Activated CD4-positive, alpha-beta T cell treated with anti-CD3 and anti-CD28 coated beads for 36 hours (primary cell): ENCODE measurements around the gene CAMK1D. TPM values are rescaled to one million over a fixed set of nuclear protein-coding genes. Genes with fewer than 3 reads are reported as not detected.
A peak's percentile ranks its signal among the peaks of the same experiment; 100 is the strongest.

Experiments used
- ATAC-seq: fragments of 200-7000 bp; cut with Tn5 transposase; one replicate; pipeline ENCODE4 v1.10.0; 2021; ENCODE audit warnings: mild to moderate bottlenecking, moderate library complexity
- CTCF ChIA-PET: fragments of 350-600 bp; sonication (Branson Sonifier 250); formaldehyde crosslinking; loops from one replicate; lab custom pipeline; 2021; ENCODE audit warnings: antibody characterized with exemption; lab: Charles Lee
- POLR2A ChIA-PET: fragments of 350-600 bp; sonication (Branson Sonifier 250); formaldehyde crosslinking; loops from one replicate; lab custom pipeline; 2021; ENCODE audit warnings: antibody characterized with exemption, inconsistent platforms; lab: Charles Lee
- DNase-seq: peaks from one replicate; pipeline ENCODE4 v3.0.0-alpha.2; 2020
- H3K27ac Mint-ChIP-seq: one replicate; pipeline ENCODE4 v1.8.0; 2021; ENCODE audit warnings: mixed read lengths
- H3K27me3 Mint-ChIP-seq: one replicate; pipeline ENCODE4 v1.8.0; 2021; ENCODE audit warnings: mixed read lengths
- H3K36me3 Mint-ChIP-seq: one replicate; pipeline ENCODE4 v1.8.0; 2021; ENCODE audit warnings: low read depth, mixed read lengths
- H3K4me1 Mint-ChIP-seq: one replicate; pipeline ENCODE4 v1.8.0; 2021; ENCODE audit warnings: mixed read lengths
- H3K4me3 Mint-ChIP-seq: one replicate; pipeline ENCODE4 v1.8.0; 2021; ENCODE audit warnings: mild to moderate bottlenecking, moderate library complexity, mixed read lengths
- H3K9me3 Mint-ChIP-seq: one replicate; pipeline ENCODE4 v1.8.0; 2021; ENCODE audit warnings: low read depth, mixed read lengths
- intact Hi-C, 2 experiments: fragments of 100-400 bp; cut with DNase I in 1 of 2; cut with micrococcal nuclease in 1 of 2; formaldehyde crosslinking; loops; one replicate each; pipeline versions ENCODE4 v1.14.2 to v1.15.1; 2022 to 2024; cut with DNase I, micrococcal nuclease
- total RNA-seq, 2 experiments: library from RNA; stranded (reverse); gene quantifications; one replicate each; pipeline ENCODE4 v1.2.3, GENCODE V29; 2021

The CAMK1D gene
- total RNA-seq, 2 experiments from 2014 or later, result 16.0 to 16.3 TPM

DNA sequence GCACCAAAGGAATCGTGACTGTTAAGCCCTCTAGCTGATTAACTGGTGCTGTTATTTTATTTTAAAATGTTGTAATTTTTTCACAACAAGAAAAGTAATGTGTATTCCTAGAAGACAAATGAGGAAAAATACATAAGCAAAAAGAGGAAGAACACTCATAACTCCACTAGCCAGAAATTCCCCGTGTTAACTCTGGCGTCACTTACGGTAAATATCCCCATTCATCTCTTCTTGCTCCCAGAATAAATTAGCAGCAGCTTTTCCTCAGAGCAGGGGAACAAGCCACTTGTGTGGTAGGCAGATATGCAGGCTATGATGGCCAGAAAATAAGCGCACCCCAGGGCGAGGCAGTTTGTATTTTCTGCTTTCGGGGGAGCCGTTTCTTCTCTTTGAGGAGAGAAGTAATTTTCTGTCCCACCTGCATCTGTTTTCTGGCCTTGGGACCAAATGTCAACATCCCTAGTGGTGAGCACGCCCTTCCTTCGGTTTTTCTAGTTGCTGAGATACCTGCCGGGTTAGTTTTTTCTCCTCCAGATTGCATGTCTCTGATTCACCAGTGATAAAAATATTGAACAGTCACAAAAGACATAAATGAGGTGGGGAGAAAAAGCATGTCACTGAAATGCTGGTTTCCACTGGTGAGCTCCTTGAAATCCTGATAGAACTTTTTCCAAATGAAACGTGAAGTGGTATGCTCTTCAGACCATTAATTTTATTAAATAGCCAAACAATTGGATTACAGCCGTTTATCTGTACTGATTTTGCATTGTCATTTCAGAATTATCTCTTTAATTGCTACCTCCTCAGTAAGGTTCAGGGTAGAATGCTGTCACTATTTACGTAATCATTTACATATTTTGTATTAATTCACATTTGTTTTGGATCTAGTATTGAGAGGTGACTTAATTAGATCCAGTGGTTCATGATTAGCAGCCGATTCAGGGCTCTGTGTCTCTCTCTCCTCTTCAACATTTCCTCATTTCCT, 268.1 kb downstream of the CAMK1D start:
- Mint-ChIP-seq H3K27ac (no peak overlapping the region), H3K4me3 (no peak overlapping the region), H3K27me3 (no peaks in the 10 kb centered on the region), H3K36me3 (no peaks in the 10 kb centered on the region), H3K4me1 (peaks cover 17% of the 10 kb centered on the region), H3K9me3 (no peaks in the 10 kb centered on the region)
- intact Hi-C loops, result no loop called here
- CTCF ChIA-PET, result interaction anchor here (1.0 kb wide), 1 partner anchor 11 kb away, joined by 3 read pairs; no protein-coding TSS in a partner anchor
- no peak for ATAC-seq
- no peak for DNase-seq
- POLR2A ChIA-PET, result no interaction called here

DNA sequence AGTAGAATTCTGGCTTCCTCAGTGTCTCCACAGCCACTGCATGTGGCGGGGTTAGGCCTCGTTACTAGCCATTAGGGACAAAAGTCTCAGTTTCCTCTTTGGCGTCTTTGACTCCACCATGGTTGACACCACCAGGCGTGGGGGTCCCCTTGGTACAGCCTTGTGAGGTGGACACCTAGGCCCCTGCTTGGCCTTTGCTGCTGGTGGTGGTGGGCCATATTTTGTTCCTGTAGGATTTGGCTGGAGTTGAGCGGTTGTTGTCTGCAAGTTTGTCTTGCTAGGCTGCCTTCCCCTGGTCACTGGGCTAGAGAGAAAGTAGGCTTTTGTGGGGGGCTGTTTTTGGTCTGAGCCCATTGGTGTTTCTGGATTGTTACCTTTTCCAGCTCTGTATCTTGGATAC, 272.7 kb downstream of the CAMK1D start:
- no peak overlapping the region for H3K4me3 Mint-ChIP-seq
- intact Hi-C loops, result no loop called here
- no peak for ATAC-seq
- no peaks in the 10 kb centered on the region for H3K9me3 Mint-ChIP-seq
- CTCF ChIA-PET, result interaction anchor here (1.0 kb wide), 1 partner anchor 23 kb away, joined by 6 read pairs; no protein-coding TSS in a partner anchor
- H3K4me1 Mint-ChIP-seq, result peaks cover 14% of the 10 kb centered on the region
- POLR2A ChIA-PET, result no interaction called here
- no peak overlapping the region for H3K27ac Mint-ChIP-seq
- no peaks in the 10 kb centered on the region for H3K27me3 Mint-ChIP-seq
- peaks cover 3% of the 10 kb centered on the region for H3K36me3 Mint-ChIP-seq
- DNase-seq, result no peak

DNA sequence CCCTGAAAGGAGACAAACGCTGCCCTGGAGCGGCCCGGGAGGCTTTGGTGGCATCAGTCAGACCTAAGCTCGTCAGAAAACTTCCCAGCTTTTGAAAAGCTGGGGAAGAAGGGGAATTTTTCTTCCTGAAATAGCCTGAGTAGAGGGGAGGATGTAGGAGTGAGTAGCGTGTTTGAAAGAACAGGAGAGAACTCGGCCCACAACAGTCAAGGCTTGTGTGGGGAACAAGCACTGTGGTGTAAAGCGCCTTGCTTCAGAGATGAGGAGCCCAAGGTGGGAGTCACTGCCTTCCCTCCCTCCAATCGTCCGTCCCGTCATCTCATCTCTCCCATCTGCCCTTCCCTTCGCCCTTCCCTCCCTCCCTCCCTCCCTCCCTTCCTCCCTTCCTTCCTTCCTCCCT, 273.3 kb downstream of the CAMK1D start:
- Mint-ChIP-seq H3K27ac (no peak overlapping the region), H3K36me3 (peaks cover 3% of the 10 kb centered on the region), H3K4me3 (no peak overlapping the region), H3K4me1 (peaks cover 9% of the 10 kb centered on the region), H3K9me3 (no peaks in the 10 kb centered on the region), H3K27me3 (no peaks in the 10 kb centered on the region)
- no peak for DNase-seq
- POLR2A ChIA-PET, result no interaction called here
- intact Hi-C loops, result no loop called here
- ATAC-seq, result no peak
- CTCF ChIA-PET, result interaction anchor here (1.0 kb wide), 1 partner anchor 22 kb away, joined by 6 read pairs; no protein-coding TSS in a partner anchor

DNA sequence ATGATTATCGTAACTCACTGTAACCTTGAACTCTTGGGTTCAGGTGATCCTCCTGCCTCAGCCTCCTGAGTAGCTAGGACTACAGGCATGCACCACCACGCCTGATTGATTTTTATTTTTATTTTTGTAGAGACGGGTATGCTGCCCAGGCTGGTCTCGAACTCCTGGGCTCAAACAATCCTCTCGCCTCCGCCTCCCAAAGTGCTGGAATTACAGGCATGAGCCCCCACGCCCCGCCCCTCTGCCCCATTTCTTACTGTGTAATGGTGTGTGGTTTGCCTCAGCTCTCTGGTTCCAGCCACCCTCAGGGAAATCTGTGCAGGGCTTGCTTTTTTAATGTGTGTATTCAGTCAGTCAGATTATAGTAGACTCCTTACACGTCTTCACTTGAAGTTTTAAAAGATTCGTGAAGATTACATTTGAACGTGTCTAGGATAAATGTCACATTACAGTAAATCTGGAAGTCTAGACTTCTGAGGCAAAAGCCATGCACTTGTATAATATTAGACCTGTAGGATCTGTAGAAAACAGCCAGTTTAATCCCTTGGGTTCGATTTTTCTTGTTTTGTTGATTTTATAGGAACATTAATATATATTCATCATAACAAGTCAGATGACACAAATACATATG, 276.2 kb downstream of the CAMK1D start:
- Mint-ChIP-seq H3K9me3 (no peaks in the 10 kb centered on the region), H3K36me3 (peaks cover 3% of the 10 kb centered on the region), H3K27ac (no peak overlapping the region), H3K4me1 (peaks cover 17% of the 10 kb centered on the region), H3K27me3 (no peaks in the 10 kb centered on the region), H3K4me3 (no peak overlapping the region)
- intact Hi-C loops, result no loop called here
- POLR2A ChIA-PET, result no interaction called here
- CTCF ChIA-PET, result interaction anchor here (0.8 kb wide), 1 partner anchor 31 kb away, joined by 3 read pairs; no protein-coding TSS in a partner anchor
- ATAC-seq, result no peak
- no peak for DNase-seq

DNA sequence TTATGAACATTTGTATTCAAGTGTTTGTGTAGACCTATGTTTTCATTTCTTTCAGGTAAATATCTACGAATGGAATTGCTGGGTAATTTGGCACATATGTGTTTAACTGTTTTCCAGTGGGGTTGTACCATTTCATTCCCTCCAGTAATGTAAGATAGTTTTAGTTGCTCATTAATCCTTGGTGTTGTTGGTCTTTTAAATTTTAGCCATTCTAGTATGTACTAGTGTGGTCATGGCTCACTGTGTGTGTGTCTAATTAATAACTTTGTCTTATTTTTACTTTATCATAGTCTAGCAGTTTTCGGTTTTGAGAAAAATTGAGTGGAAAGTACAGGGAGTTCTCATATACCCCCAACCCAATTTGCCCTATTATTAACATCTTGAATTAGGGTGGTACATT, 278.8 kb downstream of the CAMK1D start:
- ATAC-seq (no peak), DNase-seq (no peak)
- H3K27ac Mint-ChIP-seq, result no peak overlapping the region
- ChIA-PET CTCF (interaction anchor here (0.7 to 1.7 kb wide), 2 partner anchors 28 to 268 kb away, joined by 3 to 6 read pairs; no protein-coding TSS in a partner anchor), POLR2A (no interaction called here)
- no peak overlapping the region for H3K4me3 Mint-ChIP-seq
- intact Hi-C loops, result no loop called here
- H3K27me3 Mint-ChIP-seq, result no peaks in the 10 kb centered on the region
- H3K4me1 Mint-ChIP-seq, result peaks cover 25% of the 10 kb centered on the region
- H3K9me3 Mint-ChIP-seq, result no peaks in the 10 kb centered on the region
- H3K36me3 Mint-ChIP-seq, result peaks cover 3% of the 10 kb centered on the region

DNA sequence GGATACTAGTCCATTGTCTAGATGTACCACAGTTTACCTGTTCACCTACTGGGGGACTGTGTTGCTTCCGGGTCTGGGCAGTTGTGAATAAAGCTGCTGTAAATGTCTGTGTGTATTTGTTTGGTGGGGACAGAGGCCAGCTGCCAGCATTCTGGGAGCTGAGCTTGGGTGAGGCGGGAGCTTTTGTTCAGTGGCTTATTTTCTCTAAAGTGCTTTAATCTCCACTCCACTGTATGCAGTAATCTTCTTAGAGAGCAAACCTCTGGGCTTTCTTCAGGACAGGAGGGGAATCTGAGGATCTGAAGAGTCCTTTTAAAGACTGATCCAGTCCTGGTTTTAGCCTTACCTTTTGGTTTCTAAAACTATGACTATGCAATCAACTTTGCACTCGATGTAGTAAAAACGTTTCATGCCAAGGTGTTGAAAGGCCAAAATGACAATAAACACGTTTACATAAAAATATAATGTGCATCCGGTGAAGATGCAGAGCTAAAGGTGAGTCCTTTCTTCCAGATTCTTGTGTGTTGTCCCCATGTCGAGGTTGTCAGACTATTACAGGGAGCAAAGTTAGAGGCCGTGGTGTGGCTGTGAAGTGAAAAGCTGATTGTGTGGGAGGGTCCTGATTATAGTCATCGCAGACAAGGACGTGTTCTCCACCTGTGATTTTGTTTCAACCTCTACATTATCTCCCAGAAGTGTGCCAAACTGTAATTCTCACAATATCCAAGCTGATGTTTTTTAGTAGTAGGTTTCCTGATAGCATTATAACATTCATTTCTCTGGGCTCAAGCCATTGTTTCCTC, 279.8 kb downstream of the CAMK1D start:
- peaks cover 29% of the 10 kb centered on the region for H3K4me1 Mint-ChIP-seq
- POLR2A ChIA-PET, result no interaction called here
- H3K9me3 Mint-ChIP-seq, result no peaks in the 10 kb centered on the region
- peak; percentile 83 for ATAC-seq
- intact Hi-C loops, result no loop called here
- H3K27me3 Mint-ChIP-seq, result no peaks in the 10 kb centered on the region
- peak; percentile 50 for DNase-seq
- CTCF ChIA-PET, result interaction anchor here (0.7 to 1.7 kb wide), 5 partner anchors 11 to 272 kb away, joined by 3 to 6 read pairs (median 5); no protein-coding TSS in a partner anchor
- peak overlapping the region; percentile 20 for H3K4me3 Mint-ChIP-seq
- peak overlapping the region; percentile 72 for H3K27ac Mint-ChIP-seq
- peaks cover 1% of the 10 kb centered on the region for H3K36me3 Mint-ChIP-seq

DNA sequence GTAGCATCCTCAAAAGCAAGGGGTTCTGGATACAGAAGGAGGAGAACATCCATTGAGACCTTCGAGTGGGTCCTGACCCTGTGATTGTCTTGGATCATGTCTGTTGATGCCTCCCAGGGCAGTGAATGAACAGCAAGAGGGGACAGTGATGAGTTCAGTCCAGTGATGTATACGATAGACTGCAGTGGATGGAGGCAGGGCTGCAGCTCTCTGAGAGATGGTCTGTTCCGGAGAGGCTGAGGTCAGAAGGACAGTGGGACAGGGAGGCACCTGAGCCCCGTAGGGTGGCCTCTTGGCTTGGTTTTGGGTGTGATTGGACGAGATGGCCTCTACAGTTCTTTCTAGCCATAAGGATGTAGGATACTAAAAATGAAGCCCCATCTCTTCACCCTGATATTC, 280.4 kb downstream of the CAMK1D start:
- no peak overlapping the region for H3K4me3 Mint-ChIP-seq
- H3K9me3 Mint-ChIP-seq, result no peaks in the 10 kb centered on the region
- no peaks in the 10 kb centered on the region for H3K36me3 Mint-ChIP-seq
- CTCF ChIA-PET, result interaction anchor here (0.6 to 1.7 kb wide), 6 partner anchors 10 to 310 kb away, joined by 3 to 6 read pairs (median 4); no protein-coding TSS in a partner anchor
- H3K4me1 Mint-ChIP-seq, result peaks cover 35% of the 10 kb centered on the region
- DNase-seq (no peak), ATAC-seq (no peak)
- peak overlapping the region; percentile 72 for H3K27ac Mint-ChIP-seq
- POLR2A ChIA-PET, result no interaction called here
- intact Hi-C loops, result no loop called here
- no peaks in the 10 kb centered on the region for H3K27me3 Mint-ChIP-seq

DNA sequence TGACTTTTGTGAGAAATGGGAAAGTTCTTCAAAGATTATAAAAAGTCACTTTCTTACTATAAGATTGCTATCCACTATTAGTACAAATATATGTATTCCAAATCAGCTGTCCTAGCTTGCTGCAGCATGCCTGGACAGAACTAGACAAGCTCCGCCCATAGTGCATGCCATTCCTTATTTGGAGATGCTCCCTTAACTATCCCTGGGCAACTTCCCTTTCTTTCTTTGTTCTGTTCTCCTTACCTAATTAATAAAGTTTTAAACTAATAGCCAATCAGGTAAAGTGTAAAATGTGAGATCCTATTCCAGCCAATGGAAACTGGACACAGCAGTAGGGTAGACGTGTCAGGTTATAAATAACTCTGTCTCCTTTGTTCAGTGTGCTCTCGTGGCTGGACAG, 281.9 kb downstream of the CAMK1D start:
- ChIA-PET CTCF (interaction anchor here (0.8 to 1.6 kb wide), 3 partner anchors 13 to 369 kb away, joined by 3 to 9 read pairs (median 6); no protein-coding TSS in a partner anchor), POLR2A (interaction anchor here (0.9 kb wide), 1 partner anchor 25 kb away, joined by 3 read pairs; no protein-coding TSS in a partner anchor)
- no peak overlapping the region for H3K4me3 Mint-ChIP-seq
- no peaks in the 10 kb centered on the region for H3K9me3 Mint-ChIP-seq
- H3K36me3 Mint-ChIP-seq, result no peaks in the 10 kb centered on the region
- ATAC-seq, result no peak
- peaks cover 50% of the 10 kb centered on the region for H3K4me1 Mint-ChIP-seq
- no peak overlapping the region for H3K27ac Mint-ChIP-seq
- intact Hi-C loops, result no loop called here
- no peaks in the 10 kb centered on the region for H3K27me3 Mint-ChIP-seq
- DNase-seq, result no peak

DNA sequence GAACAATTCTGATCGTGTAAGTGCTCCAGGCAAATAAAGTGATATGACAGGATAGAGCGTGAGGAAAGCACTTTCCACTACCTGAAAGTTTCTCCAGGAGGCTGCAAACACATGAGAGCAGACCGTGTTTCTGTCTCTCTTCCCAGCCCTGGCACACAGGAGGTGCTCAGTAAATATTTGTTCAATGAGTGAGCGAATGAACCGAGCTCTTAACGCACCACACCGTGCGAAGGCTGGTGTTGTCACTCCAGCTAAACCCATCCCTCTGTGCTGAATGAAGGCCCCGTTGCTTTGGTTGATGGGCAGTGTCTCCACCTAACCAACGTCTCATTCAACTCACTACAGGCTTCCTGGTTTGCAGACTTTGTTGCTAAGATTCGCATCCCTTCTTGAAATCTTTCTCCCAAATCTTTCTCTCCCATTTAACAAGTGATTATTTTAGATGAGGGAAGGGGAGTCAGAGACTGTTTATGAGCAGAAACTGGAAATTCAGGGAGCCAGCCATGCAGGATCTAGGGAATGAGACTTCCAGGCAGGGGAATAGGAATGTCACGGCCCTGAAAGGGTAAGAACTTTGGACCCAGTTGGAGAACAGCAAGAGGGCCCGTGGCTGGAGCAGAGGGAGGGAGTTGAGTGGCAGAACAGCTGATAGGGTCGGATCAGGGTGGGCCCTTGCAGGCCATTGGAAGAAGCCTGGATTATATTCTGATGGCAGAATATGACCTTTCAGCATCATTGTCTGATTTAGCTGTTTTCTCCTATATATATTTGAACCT, 282.6 kb downstream of the CAMK1D start:
- Mint-ChIP-seq H3K27me3 (no peaks in the 10 kb centered on the region), H3K4me3 (no peak overlapping the region), H3K9me3 (no peaks in the 10 kb centered on the region), H3K4me1 (peaks cover 57% of the 10 kb centered on the region), H3K36me3 (no peaks in the 10 kb centered on the region), H3K27ac (no peak overlapping the region)
- ChIA-PET POLR2A (interaction anchor here (0.9 kb wide), 1 partner anchor 24 kb away, joined by 3 read pairs; no protein-coding TSS in a partner anchor), CTCF (interaction anchor here (1.4 to 1.6 kb wide), 2 partner anchors 12 to 24 kb away, joined by 6 to 9 read pairs; no protein-coding TSS in a partner anchor)
- ATAC-seq (no peak), DNase-seq (no peak)
- intact Hi-C loops, result no loop called here
